Measurements from ENCODE around the gene CACNA1S.
A peak's percentile ranks its signal among the peaks of the same experiment; 100 is the strongest.

The CACNA1S gene

DNA sequence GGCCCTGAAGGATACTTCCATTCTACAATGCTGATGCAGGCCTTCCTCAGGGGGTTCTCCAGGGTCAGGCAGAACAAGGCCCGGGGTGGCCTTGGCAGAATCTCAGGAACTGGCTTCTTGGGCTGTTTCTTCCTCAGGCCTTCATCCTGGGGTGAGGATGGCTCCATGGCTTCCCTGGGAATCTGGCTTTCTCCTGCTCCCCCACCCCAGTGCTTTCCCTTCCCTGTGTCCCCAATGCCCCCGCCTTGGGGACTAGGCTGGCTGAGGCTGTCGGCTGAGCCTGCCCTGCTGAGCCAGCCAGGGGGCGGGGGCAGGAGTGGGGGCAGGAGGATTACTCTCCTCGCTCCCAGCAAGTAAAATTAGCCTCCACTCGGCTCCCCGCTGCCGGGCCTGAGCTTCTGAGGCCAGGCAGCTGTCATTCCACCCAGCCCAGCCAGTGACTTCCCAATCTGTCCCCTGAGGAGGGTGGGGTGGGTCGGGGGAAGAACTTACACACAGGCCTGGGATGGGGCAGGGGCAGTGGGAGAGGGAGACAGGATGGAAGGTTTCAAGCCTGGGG is at the start of gene CACNA1S:
Gene CACNA1S (minus strand): TSS at position 254 of the 559 bp plus-strand sequence. CDS start 87 bp downstream, at position 167.
- no peak for DNase-seq

DNA sequence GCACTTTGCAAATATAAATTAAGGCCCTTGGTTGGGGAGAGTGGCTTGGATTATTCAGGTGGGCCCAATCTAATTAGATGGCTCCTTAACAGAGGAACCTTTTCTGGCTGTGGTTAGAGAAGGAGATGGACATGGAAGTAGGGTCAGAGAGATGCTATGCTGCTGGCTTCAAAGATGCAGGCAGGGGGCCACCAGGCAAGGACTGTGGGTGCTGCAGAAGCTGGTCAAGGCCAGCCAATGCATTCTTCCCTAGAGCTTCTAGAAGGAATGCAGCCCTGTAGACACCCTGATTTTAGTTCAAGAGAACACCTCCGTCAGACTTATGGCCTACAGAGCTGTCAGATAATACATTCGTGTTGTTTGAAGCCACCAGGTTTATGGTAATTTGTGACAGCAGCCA is 45.7 kb upstream of the CACNA1S start:
- no peak for DNase-seq

DNA sequence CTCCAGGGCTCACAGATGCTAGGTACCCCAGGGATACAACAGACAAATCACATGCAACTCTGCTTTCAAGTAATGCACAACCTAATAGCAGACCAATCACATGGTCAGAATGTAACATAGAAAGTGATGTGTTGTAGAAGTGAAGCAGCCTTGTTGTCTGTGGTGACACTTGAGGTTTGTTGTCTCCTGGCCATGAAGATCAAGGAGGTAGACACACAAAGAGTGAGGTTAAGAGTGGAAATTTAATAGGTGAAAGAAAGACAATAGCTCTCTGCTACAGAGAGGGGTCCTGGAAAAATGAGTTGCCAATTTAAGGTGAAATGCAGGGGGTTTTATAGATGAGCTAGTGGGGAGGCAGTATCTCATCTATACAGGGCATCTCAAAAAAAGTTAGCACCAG is 44.6 kb upstream of the CACNA1S start:
- DNase-seq, result no peak

DNA sequence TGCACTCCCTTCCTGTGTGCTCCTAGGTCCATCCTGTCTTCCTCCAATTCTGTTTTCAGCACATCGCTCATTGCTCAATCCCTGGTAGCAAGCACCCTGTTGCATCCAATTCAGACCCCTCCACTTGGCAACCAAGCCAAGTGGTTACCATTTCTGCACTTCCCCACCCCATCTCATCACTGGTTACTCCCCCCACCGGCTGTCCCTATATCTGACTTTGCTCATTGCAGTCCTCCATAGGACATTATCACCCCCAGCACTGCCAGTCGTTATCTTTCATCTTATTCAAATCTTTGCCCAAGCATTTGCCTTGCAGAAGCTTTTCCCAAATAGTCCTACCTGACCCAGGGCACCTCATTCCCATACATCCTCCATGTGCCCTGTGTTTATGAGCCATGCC is 44.1 kb upstream of the CACNA1S start:
- no peak for DNase-seq

DNA sequence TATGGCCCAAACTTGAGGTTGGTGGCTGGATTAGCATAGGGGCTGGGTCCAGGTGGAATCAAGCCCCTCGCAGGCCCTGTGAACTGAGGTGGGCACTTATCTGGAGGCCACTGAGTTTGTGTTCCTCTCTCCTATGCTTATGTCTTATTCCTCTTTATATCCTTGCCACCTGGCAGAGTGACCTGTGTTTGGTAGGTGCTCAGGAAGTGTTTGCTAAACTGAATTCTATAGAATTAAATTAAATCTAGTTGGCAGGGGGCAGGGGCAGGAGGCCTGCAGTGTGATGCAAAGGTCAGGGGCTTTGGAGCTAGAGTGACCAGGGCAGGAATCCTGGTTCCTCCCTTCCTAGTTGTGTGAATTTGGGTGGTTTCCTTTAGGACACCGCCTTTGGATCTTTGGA is 43.1 kb upstream of the CACNA1S start:
- no peak for DNase-seq

DNA sequence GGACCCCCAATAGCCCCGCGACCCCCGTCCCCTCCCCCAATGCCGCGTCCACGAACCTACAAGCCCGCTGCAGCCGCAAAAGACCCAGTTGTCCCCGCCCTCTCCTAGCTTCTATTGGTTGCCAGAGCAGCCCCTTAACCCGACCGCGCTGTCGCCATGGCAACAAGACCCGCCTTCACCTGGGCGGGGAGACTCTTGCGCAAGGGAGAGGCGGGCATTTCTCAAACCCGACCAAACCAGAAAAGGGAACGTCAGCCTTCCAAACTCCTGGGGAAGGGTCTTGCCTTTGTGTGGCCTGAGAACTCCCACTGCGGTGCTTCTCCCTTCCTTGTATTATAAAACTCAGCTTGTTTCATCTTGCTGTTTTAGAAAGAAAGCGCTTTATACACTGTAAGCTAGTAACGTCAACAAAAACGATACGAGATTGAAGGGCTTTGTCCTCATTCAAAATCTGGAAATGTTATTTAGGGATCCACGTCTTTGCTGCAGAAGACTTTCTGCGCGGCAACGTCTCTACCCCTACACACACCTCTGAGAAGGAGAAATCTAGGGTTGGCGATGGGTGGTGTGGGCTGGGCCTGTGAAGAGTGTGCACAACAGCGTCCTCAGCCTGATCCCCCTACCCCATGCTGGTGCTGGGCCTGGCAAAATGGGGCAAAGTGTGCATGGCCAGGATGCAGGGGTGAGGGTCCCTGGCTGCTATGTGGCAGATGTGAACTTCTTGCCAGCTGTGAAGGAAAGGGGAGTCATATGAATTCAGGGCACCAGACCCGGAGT is 42.4 kb upstream of the CACNA1S start, which contains the start of gene TMEM9:
Gene TMEM9 (minus strand): TSS at position 86 of the 777 bp plus-strand sequence. CDS start 551 bp downstream, outside the sequence.
- peak; percentile 100 for DNase-seq

DNA sequence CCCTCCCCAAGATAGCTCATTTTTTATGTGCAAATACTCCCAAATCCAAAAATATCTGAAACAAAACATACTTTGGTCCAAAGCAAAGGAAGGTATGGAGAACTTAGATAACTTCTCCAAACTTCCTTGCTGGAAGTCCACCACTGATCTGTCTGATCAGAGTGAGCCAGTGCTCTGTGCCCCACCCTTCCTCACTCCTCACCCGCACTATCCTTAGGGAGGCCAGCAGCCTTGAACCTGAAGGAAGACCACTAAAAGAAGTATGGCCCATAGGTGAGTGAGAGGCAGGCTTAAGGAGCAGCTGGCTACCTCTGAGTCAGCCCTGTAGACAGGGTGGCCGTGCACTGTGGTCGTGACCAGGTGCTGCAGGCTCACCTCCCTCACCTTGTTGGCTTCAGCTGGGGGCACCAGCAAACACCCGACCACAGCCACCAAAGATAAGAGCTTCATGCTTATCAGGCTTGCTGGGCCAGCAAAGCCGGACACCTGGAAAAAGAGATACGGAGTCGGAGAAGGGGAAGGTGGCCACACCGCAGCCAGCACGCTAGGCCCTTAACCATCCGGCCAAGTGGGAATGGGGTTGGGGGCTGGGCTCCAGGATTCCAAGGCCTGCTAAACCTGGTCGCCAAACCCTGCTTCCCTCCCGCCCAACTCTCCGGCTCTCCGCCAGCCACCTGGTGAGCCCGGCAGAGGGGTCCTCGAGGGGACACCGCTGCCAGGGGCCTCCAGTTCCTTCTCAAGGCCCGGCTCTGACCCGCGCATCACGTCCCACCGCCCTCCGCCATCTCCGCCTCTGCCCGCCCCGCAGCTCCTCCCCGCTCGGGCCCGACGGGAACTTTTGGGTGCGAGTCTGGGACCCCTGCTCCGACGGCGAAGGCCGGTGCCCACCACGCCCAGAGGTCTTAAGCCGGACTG is 41.5 kb upstream of the CACNA1S start:
- DNase-seq, result no peak

DNA sequence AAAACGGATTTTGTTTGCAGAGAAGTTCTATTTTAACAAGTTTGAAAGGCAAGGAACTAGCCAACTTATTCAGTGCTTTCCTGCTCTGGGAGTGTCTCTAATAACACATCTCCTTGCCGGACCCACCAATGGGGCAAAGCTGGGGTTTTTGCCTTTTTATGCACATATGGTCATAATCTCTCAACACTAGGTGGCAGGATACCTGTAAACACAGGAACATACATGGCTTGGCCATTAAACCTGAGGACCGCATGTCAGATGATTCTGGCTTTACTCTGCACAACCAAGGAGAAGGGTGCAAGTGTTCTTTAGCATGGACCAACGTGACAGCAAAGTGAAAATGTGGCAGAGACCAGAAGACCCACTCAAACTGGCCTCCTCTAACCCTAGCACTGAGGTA is 37.2 kb upstream of the CACNA1S start:
- DNase-seq, result no peak

DNA sequence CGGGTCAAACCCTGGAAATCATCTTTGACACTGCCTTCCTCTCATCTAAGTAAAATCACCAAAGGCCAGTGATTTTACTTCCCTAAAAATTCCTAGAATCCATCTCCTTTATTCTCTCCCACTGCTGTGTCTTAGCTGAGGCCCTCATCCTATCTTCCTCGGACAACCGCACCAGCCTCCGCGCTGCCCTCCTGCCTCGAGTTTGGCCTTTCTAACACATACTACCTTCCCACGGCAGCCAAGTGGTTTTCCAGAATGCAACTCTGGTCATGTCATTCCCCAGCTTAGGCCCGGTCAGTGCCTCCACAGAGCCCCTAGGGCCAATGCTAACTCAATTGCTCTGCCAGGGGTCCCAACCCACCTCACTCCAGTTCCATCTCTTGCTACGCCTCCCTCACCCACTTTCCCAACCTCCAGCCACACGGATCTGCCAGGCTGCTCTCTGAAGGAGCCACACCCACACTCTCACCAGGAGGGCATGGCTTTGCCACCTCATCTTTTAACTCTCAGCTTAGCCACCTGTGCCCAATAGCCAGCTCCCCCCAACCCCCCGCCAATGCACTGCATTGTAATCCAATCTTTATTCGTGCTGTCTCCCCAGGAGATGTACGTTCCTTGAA is 35.3 kb upstream of the CACNA1S start:
- no peak for DNase-seq

DNA sequence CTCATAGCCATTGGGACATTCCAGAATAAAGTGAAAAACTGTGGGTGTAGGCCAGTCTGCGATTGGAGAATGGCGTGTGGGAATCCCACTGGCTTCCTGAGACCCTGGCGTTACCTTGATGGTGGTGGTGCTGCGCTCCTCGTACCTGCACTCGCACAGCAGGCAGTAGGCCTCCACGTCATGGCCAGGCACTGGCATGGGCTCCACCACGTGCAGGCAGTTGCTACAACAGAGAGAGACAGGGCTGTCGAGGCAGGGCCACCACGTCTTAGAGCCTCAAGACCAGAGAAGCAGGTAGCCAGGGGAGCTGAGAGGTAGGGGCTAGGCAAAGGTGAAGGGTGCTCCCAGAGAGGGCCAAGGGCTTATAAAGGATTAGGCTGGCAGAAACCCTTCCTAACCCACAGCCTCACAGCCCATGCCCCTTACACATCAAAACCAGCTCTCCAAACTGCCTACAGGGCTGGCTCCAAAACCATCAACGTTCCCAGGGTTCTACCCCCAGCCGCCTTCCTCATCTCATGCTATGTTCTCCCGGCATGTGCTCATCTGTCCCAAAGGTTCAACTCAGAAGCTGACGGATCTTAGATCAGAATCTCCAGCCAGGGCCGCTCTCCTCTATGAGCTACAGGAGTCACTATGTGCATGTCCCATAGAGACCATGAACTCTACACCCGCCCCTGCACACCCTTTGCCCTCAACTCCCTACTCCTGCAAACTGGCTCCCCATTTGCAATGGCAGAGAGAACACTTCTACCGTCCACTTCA is 34.6 kb upstream of the CACNA1S start:
- DNase-seq, result no peak

DNA sequence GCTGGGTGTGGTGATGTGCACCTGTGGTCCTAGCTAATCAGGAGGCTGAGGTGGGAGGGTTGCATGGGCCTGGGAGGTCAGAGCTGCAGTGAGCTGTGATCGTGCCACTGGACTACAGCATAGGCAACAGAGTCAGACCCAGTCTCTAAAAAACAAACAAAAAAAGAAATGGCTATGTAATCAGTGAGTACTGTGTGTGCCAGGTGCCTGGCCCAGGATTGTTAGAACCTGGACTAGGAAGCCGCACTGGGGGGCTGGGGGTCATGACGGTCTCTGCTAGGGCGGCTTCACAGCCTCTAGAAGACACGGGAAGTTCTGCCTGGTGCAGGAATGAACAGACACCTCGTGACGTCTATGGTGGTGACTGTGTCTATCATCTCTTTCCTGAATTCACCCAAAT is 33.6 kb upstream of the CACNA1S start:
- DNase-seq, result no peak

DNA sequence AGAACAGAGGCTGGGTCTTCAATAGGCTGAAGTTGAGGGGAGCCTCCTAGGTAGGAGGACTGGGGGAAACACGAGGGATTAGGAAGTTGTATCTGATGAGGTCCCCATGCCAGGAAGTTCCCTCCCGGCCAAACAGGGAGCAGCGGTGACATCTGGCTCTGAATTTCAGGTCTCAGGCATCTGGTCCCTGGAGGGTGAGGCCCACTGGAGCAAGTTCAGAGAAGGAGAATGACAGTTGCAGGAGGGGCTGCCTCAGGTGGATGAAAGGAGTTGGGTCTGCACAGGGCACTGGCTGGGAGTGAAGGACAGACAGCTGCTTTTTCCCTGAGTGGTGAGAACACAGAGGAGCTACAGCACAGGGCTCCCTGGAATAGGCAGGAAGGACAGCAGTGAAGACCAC is 32.9 kb upstream of the CACNA1S start:
- DNase-seq, result no peak

DNA sequence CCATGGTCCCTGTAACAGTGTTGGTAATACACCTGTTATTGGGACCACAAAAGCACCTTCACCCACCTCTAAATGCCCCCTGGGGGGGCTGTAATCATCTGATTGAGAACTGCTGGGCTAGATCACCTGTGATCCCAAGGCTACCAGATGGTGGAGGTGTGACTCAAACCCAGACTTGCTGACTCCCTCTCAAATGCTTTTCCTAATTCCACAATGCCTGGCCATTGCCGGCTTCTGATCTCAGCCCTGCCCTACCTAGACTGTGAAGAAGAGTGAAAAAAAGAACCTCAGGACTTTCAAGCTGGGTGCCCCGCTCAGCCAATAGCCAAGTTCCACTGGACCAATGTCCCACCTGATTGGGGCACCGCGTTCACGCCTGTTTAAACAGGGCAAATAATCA is 32.5 kb upstream of the CACNA1S start:
- no peak for DNase-seq

DNA sequence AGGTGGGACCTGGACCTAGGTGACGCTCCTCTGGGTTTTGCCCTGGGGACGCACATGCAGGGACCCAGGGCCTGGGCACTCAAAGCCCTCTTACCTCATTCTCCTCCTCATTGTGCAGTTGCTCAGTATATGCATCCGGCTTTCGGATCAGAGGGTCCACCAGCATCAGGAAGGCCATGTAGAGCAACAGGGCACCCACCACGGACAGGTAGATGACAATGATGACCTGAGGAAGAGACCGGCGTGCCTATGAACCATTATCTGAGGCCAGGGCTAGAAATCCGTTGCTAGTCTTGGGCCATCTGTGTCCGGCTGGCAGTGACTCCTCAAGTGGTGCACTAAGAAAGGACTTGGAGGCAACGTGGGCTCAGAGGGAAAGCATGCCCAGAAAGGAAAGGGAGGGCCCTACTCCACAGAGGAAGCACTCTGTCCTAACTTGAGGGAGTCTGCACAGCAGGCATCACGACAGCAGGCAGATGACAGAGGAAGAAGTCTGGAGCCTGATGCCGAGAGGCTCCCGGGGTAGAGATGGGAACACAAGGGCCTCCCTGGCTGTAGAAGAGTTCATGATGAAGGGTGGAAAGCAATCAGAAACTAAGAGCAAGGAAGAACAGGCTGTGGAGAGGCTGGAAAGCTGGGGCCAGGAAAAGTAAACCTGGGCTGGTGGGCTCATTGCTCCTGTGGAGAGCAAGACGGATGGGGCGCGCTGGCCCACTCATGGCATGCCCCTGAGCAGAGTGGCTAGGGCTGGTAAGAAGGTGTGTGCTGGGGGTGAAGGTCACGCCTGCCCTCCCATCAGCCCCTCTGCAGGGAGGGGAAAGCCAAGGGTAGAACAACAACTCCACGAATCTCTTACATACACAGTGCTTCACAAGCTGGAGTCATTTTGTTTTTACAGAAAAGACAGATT is 31.8 kb upstream of the CACNA1S start:
- no peak for DNase-seq

DNA sequence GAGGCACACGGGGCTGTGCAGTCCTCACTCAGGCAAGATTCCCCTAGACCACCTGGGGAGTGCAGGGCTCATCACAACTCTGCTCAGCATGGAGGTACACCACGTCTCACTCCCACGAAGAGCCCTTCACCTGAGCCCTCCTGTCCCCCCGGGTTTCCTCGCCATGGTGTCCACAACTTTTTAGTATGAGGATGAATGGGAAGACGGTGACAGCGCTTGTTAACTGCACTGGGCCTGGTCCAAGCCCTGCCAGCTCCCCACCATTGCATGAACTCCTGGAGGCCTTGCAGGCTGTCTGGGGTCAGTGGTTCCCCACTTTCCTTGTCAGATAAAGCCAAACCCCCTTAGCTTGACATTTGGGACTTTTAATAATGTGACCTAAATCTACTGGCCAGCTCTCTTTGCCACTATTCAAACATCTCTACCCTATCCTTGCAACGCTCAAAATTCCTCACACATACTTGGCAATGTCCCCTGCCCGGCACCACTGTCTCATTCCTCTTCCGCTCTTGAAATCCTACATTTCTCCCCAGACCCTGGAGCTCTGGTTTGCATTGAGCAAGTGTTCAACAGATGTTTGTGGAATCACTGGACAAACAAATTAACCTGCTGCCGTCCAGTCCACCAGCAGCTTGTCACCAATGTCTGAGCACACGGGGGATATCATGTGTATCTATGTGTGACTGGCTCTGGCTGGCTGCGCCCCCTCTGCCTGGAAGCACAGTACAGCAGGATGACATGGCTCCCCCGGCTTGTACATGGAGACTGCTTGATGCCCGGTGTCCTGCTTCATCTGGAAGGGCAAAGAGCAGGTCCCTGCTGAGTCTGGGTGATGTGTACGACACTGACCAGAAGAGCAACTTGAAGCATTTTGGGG is 30.9 kb upstream of the CACNA1S start:
- no peak for DNase-seq

DNA sequence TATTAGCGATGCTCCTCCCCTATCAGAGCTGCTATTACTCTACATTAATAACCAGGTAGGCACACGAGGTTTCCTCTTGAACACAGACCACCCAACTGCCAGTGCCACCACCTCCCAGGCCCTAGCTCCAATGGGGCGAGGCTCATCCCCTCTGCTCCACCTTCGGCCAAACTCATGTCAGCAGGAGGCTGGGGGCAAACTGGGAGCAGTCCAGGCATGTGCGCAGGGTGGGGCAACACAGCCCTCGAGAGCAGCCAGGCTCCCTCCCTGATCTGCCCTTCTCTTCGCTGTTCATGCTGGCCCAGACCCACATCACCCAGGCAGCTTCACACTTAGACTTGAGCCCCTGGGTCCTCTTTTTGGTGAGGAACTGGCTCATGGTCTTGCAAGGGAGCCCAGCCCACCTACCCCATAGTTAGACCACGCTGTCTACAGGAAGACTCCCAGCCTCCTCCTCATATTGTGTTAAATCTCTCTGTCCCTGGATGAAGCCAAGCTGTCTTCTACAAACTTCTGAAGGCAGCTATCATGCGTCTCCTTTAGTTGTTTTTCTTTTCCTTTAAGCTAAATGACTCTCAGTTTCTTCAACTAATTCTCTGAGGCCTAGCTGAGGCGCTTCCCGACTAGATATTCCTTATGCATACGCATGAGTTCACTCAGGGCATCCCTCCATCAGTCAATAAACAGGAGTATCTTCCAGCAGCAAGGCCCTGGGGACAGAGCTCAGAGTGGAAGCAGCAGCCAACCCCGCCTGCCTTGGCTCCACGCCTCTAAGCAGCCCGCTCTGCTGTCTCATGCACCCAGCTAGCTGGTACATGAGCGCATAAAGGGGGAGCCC is 30.0 kb upstream of the CACNA1S start:
- no peak for DNase-seq

DNA sequence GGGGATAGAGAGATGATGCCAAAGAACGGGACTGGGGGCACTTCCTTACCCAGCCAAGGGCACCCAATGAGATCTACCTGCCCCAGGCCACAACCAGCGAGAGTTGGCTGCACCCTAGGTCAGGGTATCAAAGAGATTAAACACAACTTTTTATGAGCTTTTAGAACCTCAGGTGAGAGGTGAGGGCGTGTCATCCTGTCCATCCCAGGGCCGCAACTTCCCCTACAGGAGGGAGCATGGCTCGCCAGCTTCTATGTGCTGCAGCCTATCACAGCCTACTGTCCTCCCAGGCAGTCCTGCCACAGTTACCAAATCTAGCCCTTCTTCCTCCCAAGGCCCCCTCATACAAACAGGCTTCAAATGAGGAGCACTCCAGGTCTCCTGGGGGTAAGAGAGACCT is 29.2 kb upstream of the CACNA1S start:
- no peak for DNase-seq

DNA sequence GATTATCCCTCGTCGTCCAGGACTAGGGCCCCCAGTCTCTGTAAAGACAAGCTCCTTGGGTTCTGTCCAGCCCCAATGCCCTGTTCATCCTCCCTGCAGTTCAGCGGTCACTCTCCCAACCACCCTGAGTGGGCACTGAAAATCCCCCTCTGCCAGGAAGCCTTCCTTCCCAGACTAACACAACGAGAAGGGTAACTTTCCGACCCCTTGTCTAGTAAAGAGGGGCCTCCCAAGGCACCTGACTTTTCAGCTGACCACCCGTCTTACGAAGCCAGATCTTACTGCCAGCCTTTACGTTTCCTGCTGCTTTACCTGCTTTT is 28.7 kb upstream of the CACNA1S start:
- DNase-seq, result no peak

DNA sequence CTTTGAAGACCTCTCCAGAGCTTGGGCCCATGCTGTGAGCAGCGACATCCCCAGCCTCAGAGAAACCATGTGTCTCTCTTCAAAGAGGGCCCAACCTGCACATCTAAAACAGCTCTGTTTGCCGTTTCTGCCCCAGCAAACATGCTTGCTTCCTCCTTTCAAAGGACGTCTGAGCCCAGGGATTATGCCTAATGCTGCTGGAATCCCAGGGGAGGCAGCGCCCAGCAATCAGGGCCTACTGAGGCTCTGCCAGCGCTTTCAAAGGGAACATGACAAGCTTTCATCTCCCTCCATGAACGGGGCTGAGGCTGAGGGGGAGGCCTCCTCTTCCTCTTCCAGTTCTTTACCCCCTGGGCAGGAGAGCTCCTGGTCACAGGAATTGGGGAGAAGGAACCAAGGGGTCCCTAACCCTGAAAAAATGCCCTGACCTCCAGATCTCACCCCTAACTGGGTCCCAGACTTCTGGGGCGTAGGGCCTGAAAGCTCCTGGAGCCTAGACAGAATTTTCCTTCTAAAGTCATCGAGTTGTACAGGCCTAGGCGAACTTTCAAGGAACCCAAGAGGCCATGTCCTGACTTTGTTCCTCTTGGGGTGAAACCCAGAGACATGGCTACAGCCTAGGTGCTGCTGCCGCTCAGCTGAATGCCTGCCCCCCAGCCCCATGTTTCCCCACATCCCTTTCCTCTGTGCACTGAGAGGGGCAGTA is 28.2 kb upstream of the CACNA1S start:
- no peak for DNase-seq

All from activated CD8-positive, alpha-beta memory T cell treated with anti-CD3 and anti-CD28 coated beads for 24 hours (primary cell).